ENCODE results near the gene SLC6A18. TPM values are rescaled to one million over a fixed set of nuclear protein-coding genes. Genes with fewer than 3 reads are reported as not detected.

SLC6A18 gene
- total and polyA plus RNA-seq, 2 donors from 2014 or later = 1.5 TPM; not detected in 1

DNA sequence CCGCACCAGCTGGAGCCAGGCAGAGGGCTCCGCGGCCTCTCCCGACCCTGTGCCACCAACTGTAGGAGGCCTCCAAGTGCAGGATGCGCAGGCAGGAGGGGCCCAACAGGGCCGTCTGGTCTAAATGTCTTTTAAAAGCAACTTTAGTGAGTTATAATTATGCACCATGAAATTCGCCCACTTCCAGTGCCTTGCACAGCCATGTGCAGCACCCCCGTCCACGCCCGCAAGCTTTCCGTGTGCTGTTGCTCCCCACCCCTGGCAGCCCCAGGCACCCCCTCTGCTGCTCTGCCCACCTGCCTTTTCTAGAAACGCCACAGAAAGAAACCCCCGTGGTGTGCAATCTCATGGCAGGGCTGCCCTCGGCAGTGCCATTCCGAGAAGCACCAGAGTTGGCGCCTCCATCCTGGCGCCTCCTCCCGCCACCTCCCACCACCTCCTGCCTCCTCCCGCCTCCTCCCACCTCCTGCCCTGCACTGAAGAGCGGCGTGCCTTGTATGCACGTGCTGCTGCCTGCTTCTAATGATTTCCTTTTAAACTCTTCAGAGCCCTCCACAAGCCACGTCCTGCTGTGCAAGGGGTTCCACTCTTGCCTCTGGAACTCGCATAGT is 7.5 kb upstream of the SLC6A18 start:
- intact Hi-C loops (cut with DNase I) = no loop called here
- no peak overlapping the region for H3K4me3 ChIP-seq (ENCODE audit: low read length in 3 of 3)
- peak; percentile 42 to 84 (median 83) for DNase-seq

DNA sequence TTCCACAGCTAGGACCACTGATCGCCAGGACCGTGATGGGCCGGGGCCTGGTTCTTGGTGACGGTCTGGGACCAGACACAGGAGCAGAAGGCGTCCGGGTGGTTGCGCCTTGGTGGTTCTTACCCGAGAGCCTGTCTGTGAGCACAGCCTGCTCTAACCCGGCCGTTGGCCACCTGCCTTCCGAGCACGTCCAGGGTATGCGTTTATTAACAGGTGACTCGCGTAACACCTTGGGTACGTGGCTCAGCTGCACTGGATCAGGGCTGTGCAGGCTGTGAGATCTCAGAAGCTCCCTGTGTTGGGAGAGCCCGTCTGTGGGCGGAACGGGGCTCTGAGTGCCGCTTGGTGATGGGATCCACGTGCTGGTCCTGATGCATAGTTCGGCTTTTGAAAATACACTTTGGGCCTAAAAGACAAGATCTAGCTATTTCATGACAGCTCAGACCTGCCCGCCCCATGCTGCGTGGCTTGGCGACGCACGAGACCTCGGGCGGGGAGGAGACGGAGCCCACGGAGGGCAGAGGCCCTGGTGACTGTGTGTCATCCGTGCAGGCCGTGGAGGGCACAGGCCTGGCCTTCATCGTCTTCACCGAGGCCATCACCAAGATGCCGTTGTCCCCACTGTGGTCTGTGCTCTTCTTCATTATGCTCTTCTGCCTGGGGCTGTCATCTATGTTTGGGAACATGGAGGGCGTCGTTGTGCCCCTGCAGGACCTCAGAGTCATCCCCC is 6.7 kb upstream of the SLC6A18 start:
- FAIRE-seq (no peak), DNase-seq (peak in 1 of 5 donors; percentile 66)
- no peak overlapping the region for H3K27ac ChIP-seq (ENCODE audit: low read depth in 2 of 2, low read length in 2 of 2)
- no peak overlapping the region for H3K4me3 ChIP-seq (ENCODE audit: low read length in 3 of 3)
- H3K4me1 ChIP-seq (ENCODE audit: control insufficient read depth in 2 of 3, insufficient read depth in 2 of 3, low read depth in 1 of 3, low read length in 3 of 3) = peaks cover 0 to 11% (median 3%) of the 10 kb centered on the region in 3 donors
- intact Hi-C loops (cut with DNase I) = no loop called here
- H3K27me3 ChIP-seq (ENCODE audit: control insufficient read depth, insufficient read depth, low read length) = no peaks in the 10 kb centered on the region
- no peak for TF ChIP-seq CTCF (IDR thresholded peaks at IDR 0.05; ENCODE audit: borderline replicate concordance, extremely low read depth, insufficient read depth)
- no peak overlapping the region for H3K9ac ChIP-seq (ENCODE audit: low read length in 3 of 3)
- H3K36me3 ChIP-seq (ENCODE audit: control insufficient read depth in 2 of 3, insufficient read depth in 3 of 3, low read length in 3 of 3) = peaks cover 0 to 10% (median 7%) of the 10 kb centered on the region in 3 donors
- peaks cover 0 to 2% (median 0%) of the 10 kb centered on the region in 3 donors for H3K9me3 ChIP-seq (ENCODE audit: control insufficient read depth in 2 of 3, insufficient read depth in 1 of 3, low read length in 3 of 3)

More for the DNA sequence above, 7.5 kb upstream of the SLC6A18 start:
- H3K27me3 ChIP-seq (ENCODE audit: control insufficient read depth, insufficient read depth, low read length) = no peaks in the 10 kb centered on the region
- FAIRE-seq = no peak
- peaks cover 0 to 10% (median 7%) of the 10 kb centered on the region in 3 donors for H3K36me3 ChIP-seq (ENCODE audit: control insufficient read depth in 2 of 3, insufficient read depth in 3 of 3, low read length in 3 of 3)
- no peak overlapping the region for H3K27ac ChIP-seq (ENCODE audit: low read depth in 2 of 2, low read length in 2 of 2)
- H3K9ac ChIP-seq (ENCODE audit: low read length in 3 of 3) = no peak overlapping the region
- peaks cover 0 to 10% (median 0%) of the 10 kb centered on the region in 3 donors for H3K4me1 ChIP-seq (ENCODE audit: control insufficient read depth in 2 of 3, insufficient read depth in 2 of 3, low read depth in 1 of 3, low read length in 3 of 3)
- peaks cover 0 to 2% (median 0%) of the 10 kb centered on the region in 3 donors for H3K9me3 ChIP-seq (ENCODE audit: control insufficient read depth in 2 of 3, insufficient read depth in 1 of 3, low read length in 3 of 3)
- TF ChIP-seq CTCF (IDR thresholded peaks at IDR 0.05; ENCODE audit: borderline replicate concordance, extremely low read depth, insufficient read depth) = no peak

GRCh38 chr5:1219098-1219767 is 5.9 kb upstream of the SLC6A18 start:
- Histone ChIP-seq H3K9ac (ENCODE audit: low read length in 3 of 3) (no peak overlapping the region), H3K9me3 (ENCODE audit: control insufficient read depth in 2 of 3, insufficient read depth in 1 of 3, low read length in 3 of 3) (peaks cover 0 to 2% (median 0%) of the 10 kb centered on the region in 3 donors), H3K27me3 (ENCODE audit: control insufficient read depth, insufficient read depth, low read length) (no peaks in the 10 kb centered on the region), H3K36me3 (ENCODE audit: control insufficient read depth in 2 of 3, insufficient read depth in 3 of 3, low read length in 3 of 3) (peaks cover 0 to 10% (median 7%) of the 10 kb centered on the region in 3 donors), H3K4me3 (ENCODE audit: low read length in 3 of 3) (no peak overlapping the region), H3K4me1 (ENCODE audit: control insufficient read depth in 2 of 3, insufficient read depth in 2 of 3, low read depth in 1 of 3, low read length in 3 of 3) (peaks cover 0 to 14% (median 9%) of the 10 kb centered on the region in 3 donors), H3K27ac (ENCODE audit: low read depth in 2 of 2, low read length in 2 of 2) (no peak overlapping the region)
- DNase-seq (peak in 1 of 5 donors; percentile 46), FAIRE-seq (no peak)
- intact Hi-C loops (cut with DNase I) = no loop called here
- TF ChIP-seq CTCF (IDR thresholded peaks at IDR 0.05; ENCODE audit: borderline replicate concordance, extremely low read depth, insufficient read depth) = no peak

Data from kidney (tissue), 14 donors.